ENCODE results near the gene MAFG. TPM values are rescaled to one million over a fixed set of nuclear protein-coding genes. Genes with fewer than 3 reads are reported as not detected.

Gene MAFG
- total and polyA plus RNA-seq, 9 of the 15 experiments (the other 6 are each of a cell fraction or from before 2014, with no cell fraction given): 1.1 to 58.1 (median 24.9) TPM

GRCh38 chr17:81976332-81977210 is 49.0 kb upstream of the MAFG start (continued):
- no peak for TF ChIP-seq CREB3L1 (IDR thresholded peaks at IDR 0.05; ENCODE audit: borderline replicate concordance, low read depth)
- TF ChIP-seq ZFX (CRISPR knock-in tag; IDR thresholded peaks at IDR 0.05): peak; percentile 58
- no peak for TF ChIP-seq STAG1 (CRISPR knock-in tag; IDR thresholded peaks at IDR 0.05; ENCODE audit: borderline replicate concordance)
- TF ChIP-seq FOXK2 (conservative IDR thresholded peaks at IDR 0.05 in 1 of 2, IDR thresholded peaks at IDR 0.05 in 1 of 2; ENCODE audit: low read depth in 2 of 2): no peak
- no peak; the same call in 1 of the 2 replicates for TF ChIP-seq ZNF766 (CRISPR knock-in tag; conservative IDR thresholded peaks at IDR 0.05)
- no peak for TF ChIP-seq RBFOX2 (IDR thresholded peaks at IDR 0.05; ENCODE audit: low read depth, low read length)
- TF ChIP-seq ATF3 (IDR thresholded peaks at IDR 0.05): no peak
- no peak for TF ChIP-seq ATF3 (CRISPR knock-in tag; conservative IDR thresholded peaks at IDR 0.05)
- no peak for TF ChIP-seq OTX1 (CRISPR knock-in tag; IDR thresholded peaks at IDR 0.05)
- no peak for TF ChIP-seq ZNF280A (IDR thresholded peaks at IDR 0.05; ENCODE audit: low read depth, partially characterized antibody)
- TF ChIP-seq ZBTB34 (CRISPR knock-in tag; IDR thresholded peaks at IDR 0.05): no peak
- 0 out of 2 replicates have a peak, but pooled peaks have one; percentile 34 for TF ChIP-seq ZFP91 (CRISPR knock-in tag; IDR thresholded peaks at IDR 0.05)
- TF ChIP-seq BRF1 (IDR thresholded peaks at IDR 0.05; ENCODE audit: borderline replicate concordance, extremely low read depth, insufficient read length): no peak
- TF ChIP-seq E2F3 (CRISPR knock-in tag; IDR thresholded peaks at IDR 0.05): peak; percentile 85
- TF ChIP-seq CBFB (CRISPR knock-in tag; IDR thresholded peaks at IDR 0.05): peak; percentile 79
